HG02870 (cell line): Measurements from ENCODE around the gene ANAPC2.

ENCODE experiments used
- ATAC-seq: cut with Tn5 transposase; IDR thresholded peaks from one replicate; pipeline ENCODE4 v1.9.1; 2021; ENCODE audit warnings: mild to moderate bottlenecking, moderate library complexity; ENCODE audit not compliant: unreplicated experiment

ANAPC2 gene

DNA sequence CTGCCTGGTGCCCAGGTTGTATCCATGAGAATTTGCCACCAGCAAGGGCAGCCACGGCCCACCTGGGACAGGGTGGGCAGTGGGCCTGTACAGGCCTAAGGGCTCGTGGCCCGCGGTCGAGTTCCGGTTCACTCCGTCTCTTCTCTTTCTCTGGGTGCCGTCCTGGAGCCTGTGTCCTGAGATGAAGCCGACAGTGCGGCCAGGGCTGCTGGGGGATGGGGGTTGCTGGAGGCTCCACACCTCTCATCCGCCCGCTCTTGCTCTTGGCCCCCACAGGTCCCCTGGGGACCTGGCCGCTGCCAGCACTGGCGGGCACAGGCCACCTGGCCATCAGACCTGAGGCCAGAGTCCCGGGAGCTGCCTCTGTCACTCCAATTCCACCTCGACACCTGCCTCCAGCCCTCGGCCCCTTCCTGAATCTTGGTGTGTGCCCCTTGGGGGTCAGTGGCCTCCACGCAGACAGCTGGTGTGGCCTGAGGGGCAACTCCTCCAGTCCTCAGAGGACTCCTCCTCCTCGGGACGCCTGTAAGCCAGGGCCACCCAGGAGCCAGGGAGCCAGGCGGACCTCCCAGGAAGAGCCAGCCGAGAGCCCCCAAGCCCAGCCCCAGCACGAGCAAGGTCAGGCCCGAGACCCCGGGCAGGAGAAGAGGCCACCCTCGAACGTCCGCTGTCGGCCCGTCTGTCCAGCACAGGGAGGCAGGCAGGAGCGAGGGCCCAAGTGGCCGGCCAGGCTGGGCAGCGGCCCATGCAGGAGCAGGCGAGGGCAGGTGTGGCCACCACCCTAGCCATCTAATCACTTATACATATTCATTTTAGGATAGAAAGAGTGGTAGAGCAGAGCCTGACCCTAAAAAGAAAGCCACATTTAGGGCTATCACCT lies 23.8 kb downstream of the ANAPC2 start:
- ATAC-seq = no peak

- ATAC-seq = no peak
Observed at GRCh38 chr9:137163805-137164204, 24.6 kb downstream of the ANAPC2 start.

GRCh38 chr9:137163365-137163715 lies 25.0 kb downstream of the ANAPC2 start:
- no peak for ATAC-seq

DNA sequence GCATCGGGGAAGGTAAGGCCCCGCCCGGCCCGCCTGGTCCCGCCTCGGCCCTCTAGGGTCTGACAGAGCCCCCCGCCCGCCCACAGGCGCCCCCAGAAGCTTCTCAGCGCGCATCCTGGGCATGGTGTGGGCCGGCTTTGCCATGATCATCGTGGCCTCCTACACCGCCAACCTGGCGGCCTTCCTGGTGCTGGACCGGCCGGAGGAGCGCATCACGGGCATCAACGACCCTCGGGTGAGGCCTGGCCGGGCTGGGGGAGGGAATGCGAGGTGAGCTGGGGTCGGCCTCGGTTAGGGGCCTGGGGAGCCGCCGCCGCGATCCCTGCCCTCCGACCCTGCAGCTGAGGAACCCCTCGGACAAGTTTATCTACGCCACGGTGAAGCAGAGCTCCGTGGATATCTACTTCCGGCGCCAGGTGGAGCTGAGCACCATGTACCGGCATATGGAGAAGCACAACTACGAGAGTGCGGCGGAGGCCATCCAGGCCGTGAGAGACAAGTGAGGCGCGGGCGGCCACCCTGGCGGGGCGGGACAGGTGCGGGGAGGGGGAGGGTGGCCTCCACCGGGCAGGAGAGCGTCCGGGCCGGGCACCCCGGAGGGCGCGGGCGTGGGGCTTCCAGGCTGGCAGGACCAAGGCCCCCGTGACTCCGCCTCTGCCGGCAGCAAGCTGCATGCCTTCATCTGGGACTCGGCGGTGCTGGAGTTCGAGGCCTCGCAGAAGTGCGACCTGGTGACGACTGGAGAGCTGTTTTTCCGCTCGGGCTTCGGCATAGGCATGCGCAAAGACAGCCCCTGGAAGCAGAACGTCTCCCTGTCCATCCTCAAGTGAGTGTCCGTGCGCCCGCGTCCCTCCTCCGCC lies 25.6 kb downstream of the ANAPC2 start:
- no peak for ATAC-seq

DNA sequence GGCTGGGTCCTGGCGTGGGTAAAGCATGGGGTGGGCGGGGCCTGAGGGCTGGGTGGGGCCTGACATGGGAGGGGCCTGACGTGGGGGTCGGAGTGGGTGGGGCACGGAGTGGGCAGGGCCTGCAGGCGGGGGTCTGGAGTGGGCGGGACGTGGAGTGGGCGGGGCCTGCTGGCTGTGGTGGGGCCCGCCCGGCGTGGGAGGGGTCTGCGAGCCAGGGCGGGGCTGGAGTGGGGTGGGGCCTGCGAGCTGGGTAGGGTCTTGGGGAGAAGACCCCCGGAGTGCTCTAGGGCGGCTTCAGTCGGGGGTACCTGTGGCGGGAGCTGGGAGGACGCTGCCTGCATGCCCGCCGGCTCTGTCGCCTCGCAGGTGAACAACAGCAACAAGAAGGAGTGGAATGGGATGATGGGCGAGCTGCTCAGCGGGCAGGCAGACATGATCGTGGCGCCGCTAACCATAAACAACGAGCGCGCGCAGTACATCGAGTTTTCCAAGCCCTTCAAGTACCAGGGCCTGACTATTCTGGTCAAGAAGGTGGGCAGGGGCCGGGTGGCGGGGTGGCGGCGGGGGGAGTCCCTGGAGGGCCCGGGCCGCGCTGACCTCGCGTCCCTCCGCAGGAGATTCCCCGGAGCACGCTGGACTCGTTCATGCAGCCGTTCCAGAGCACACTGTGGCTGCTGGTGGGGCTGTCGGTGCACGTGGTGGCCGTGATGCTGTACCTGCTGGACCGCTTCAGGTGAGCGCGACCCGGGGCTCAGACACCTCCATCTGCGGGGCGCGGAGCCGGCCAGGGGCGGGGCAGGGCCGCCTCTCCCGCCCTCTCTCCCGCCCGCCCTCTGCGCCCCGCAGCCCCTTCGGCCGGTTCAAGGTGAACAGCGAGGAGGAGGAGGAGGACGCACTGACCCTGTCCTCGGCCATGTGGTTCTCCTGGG lies 26.5 kb downstream of the ANAPC2 start:
- no peak for ATAC-seq

DNA sequence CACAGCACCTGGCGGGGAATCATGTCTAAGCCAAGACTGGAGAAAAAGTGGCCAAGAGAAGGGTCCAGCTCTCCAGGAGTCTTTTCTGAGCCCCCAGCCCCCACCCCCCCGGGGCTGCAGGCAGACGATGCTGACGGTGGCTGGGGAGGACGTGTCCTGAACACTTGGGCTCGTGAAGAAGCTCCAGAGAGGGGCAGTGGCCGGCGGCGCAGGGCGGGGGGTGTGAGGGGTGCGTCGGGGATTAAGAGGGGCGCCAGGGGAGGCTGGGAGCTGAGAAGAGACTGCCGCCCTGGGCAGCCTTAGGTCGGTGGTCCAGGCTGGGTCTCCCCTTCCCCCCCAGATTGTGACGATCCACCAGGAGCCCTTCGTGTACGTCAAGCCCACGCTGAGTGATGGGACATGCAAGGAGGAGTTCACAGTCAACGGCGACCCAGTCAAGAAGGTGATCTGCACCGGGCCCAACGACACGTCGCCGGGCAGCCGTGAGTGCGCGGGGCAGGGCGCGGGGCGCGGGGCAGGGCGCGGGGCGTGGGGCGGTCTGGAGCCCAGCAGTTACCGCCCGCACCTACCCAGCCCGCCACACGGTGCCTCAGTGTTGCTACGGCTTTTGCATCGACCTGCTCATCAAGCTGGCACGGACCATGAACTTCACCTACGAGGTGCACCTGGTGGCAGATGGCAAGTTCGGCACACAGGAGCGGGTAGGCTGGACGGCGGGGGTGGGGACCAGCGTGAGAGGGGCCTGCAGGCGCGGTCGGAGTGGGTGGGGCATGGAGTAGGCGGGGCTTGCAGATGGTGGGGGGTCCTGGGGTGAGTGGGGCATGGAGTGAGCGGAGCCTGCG lies 27.4 kb downstream of the ANAPC2 start:
- no peak for ATAC-seq

DNA sequence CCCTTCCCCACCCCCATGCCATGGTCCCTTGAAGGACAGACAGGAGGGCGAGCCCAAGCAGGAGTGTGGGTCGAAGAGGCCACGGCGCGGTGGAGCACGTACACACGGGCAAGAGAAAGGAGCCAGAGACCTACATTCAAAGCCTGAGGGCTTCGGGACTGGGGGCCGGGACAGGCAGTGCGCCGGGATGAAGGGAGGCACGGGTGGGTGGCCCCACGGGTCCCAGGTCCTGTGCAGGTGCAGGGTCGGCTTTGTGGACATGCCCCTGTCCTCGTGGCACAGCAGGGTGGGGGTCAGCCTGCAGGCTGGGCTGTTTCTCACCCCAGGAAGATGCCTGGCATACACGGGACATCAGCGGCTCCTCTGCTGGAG lies 28.3 kb downstream of the ANAPC2 start:
- ATAC-seq = no peak

DNA sequence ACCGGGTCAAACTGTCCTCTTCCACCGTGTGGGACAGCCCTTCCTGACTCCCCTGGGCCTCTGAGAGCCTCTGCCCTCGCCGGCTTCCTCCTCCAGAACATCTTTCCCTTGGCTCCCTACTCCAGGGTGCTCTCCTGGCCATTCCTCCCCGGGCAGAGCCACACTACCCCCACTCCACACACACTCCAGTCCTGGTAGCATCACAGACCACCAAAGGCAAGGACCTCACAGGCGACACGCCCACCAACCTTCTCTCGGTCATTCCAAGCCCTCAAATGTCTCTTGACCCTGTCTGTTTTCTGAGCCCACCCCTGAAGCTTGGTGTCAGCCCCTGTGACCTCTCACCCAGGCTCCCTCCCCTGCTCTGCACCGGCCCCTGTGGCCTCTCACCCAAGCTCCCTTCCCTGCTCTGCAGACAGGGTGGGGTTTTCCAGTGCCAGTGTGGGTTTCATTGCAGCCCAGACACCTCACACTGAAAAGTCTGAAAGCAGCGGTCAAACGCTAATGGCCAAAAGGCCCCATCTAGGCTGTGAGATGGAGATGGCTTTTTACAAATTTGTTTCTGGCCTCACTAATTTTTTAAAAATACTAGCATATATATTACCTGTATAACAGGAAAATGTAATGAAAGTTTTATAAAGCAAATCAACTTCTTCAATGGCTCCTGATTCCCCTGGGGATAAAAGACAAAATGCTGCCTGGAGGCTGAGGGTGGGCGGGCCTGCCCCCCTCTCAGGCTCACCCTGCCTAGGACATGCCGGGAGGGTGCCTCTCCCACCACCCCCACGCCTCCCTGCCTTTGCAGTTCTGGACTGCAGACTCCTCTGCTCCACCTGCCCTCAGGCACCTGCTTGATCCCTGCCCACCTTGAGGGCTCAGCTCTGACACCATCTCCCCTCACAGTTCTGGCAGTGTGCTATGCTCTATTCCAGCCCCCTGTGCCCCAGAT lies 29.0 kb downstream of the ANAPC2 start:
- ATAC-seq = no peak

DNA sequence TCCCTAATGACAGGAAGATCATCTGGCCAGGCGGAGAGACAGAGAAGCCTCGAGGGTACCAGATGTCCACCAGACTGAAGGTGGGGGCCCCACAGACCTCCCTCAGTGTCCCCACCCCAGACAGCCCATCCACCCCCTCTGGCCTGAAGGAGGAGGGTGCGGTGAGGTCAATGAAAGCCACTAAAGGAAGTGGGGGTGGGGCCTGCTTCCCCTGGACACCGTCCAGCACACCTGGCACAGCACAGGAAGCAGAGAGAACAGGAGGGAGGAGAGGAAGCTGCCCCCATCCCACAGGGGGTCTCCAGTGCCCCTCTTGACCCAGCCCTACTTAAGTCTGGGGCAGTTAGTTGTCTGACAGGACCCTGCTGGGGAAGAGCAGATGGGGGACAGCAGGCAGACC lies 29.7 kb downstream of the ANAPC2 start:
- no peak for ATAC-seq

DNA sequence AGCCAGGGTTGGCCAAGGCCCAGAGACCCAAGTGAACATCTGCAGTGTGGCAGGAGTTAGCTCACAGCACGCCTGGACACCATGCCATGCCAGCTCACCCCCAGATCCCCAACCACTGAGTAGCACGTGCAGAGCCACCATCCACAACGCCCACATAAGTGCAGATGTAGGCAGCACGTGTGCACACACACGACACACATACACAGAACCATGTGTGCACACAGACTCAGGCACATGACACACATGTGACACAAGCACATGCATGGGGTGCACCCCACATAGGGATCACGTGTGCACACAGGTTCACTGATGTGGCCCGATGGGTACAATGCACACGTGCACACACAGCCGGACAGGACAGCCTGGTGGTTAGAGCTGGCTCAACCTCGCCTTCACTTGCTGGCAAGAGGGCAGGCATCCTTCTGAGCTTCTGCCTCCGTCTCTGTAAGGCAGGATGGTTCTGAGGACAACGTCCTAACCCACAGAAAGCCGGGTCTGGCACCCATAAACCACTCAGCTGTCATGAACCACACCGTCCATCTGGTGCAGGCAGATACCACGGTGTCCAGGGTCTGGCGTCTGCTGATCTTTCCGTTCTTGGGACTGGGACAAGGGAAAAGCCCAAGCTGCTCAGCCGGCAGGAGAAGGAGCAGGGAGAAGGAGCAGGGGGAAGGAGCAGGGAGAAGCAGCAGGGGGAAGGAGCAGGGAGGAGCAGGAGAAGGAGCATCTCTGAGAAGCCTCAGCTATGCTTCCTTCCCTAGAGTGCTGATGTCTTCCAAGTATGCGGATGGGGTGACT lies 30.5 kb downstream of the ANAPC2 start:
- no peak for ATAC-seq

DNA sequence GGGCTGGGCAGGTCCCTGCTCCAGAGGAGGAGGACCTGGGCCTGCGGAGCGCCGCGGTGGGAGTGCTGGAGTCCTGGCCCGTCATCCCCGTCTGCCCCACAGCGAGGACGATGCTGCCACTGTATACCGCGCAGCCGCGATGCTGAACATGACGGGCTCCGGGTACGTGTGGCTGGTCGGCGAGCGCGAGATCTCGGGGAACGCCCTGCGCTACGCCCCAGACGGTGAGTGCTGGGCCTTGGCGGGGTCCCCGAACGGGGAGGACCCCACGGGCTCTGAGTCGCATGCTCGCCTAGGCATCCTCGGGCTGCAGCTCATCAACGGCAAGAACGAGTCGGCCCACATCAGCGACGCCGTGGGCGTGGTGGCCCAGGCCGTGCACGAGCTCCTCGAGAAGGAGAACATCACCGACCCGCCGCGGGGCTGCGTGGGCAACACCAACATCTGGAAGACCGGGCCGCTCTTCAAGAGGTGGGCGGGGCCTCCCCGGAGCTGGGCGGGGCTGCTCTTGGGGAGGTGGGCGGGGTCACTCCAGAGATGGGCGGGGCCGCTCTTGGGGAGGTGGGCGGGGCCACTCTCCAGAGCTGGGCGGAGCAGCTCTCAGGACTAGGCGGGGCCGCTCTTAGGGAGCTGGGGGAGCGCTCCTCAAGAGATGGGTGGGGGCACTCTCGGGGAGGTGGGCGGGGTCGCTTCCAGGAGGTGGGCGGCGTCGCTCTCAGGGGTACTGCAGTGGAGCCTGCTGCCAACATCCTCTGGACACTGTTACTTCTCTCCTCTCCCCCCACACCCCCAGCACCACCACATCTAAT lies 31.6 kb downstream of the ANAPC2 start:
- ATAC-seq = no peak

DNA sequence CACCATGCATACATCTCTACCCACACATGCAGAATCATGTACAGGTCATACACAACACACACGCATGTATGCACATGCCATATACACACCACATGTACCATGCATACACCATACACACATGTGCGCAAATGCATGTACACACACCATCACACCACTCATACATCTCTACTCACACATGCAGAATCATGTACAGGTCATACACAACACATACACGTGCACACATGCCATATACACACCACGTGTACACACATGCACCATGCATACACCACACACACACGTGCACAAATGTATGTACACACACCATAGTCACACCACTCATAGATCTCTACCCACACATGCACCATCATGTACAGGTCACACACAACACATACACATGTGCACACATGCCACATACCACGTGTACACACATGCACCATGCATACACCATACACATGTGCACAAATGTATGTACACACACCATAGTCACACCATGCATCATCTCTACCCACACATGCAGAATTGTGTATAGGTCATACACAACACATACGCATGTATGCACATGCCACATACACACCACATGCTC lies 35.4 kb downstream of the ANAPC2 start:
- ATAC-seq = no peak

GRCh38 chr9:137150617-137151457 lies 37.5 kb downstream of the ANAPC2 start:
- ATAC-seq = peak; percentile 40

- ATAC-seq = peak; percentile 2
Observed at GRCh38 chr9:137149942-137150616, 38.3 kb downstream of the ANAPC2 start.

GRCh38 chr9:137149363-137149762 lies 39.0 kb downstream of the ANAPC2 start:
- no peak for ATAC-seq

DNA sequence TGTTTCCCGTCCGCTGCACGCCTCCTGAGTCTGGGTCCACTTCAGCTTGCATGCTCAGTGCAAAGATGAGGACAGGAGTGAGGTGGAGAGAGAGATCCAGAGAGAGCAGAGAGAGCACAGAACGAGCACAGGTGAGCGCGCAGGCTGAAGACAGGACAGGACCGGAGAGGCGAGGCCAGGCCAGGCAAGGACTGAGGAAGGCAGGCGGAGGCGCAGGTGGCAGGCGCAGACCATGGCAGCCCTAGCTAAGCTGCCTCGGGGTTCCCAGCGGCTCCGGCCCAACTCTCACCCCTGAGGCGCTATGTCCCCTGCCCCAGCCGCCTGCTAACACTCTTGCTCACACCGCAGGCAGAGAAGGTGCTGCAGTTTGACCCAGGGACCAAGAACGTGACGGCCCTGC lies 39.7 kb downstream of the ANAPC2 start:
- ATAC-seq = no peak
